ENCODE data around the gene ABLIM3. TPM values are rescaled to one million over a fixed set of nuclear protein-coding genes. Genes with fewer than 3 reads are reported as not detected.

The ABLIM3 gene
- total RNA-seq, 1 donor from 2014 or later, result 3.9 TPM

GRCh38 chr5:149228618-149229297 lies 87.5 kb downstream of the ABLIM3 start:
- Mint-ChIP-seq H3K27me3 (ENCODE audit: low read depth, unreplicated experiment) (peaks cover 14% of the 10 kb centered on the region), H3K36me3 (ENCODE audit: low read depth, unreplicated experiment) (no peaks in the 10 kb centered on the region), H3K27ac (ENCODE audit: unreplicated experiment) (no peak overlapping the region), H3K4me3 (ENCODE audit: unreplicated experiment) (no peak overlapping the region), H3K4me1 (ENCODE audit: low read depth, unreplicated experiment) (peaks cover 12% of the 10 kb centered on the region), H3K9me3 (ENCODE audit: unreplicated experiment) (no peaks in the 10 kb centered on the region)
- Histone ChIP-seq H2AFZ (ENCODE audit: low read depth, low read length) (no peak overlapping the region), H3K27ac (ENCODE audit: low read depth, low read length) (no peak overlapping the region), H3K4me2 (ENCODE audit: low read length) (peak overlapping the region; percentile 24), H4K20me1 (ENCODE audit: insufficient read depth, low read length) (no peaks in the 10 kb centered on the region), H3K4me3 (ENCODE audit: insufficient read depth, low read depth, low read length) (no peak overlapping the region), H3K36me3 (ENCODE audit: insufficient read depth, low read length) (peaks cover 5% of the 10 kb centered on the region), H3K9ac (ENCODE audit: low read length) (no peak overlapping the region), H3K79me2 (ENCODE audit: insufficient read depth, low read length) (no peaks in the 10 kb centered on the region), H3K4me1 (ENCODE audit: insufficient read depth, low read length) (peaks cover 15% of the 10 kb centered on the region), H3K9me3 (ENCODE audit: insufficient read depth, low read depth, low read length) (no peaks in the 10 kb centered on the region), H3K27me3 (ENCODE audit: insufficient read depth, low read length) (no peaks in the 10 kb centered on the region)
- DNase-seq (ENCODE audit: low read depth) (peak; percentile 74), FAIRE-seq (peak; percentile 66)
- TF ChIP-seq CTCF (IDR thresholded peaks at IDR 0.05; ENCODE audit: insufficient read depth, low read depth, low read length) (peak; percentile 89), EZH2 (IDR thresholded peaks at IDR 0.05; ENCODE audit: insufficient read depth, low read length) (no peak)

GRCh38 chr5:149229298-149229937 lies 88.1 kb downstream of the ABLIM3 start:
- H3K27ac ChIP-seq (ENCODE audit: low read depth, low read length), result no peak overlapping the region
- no peak overlapping the region for H3K4me3 ChIP-seq (ENCODE audit: insufficient read depth, low read depth, low read length)
- no peak overlapping the region for H2AFZ ChIP-seq (ENCODE audit: low read depth, low read length)
- DNase-seq (ENCODE audit: low read depth) (no peak), FAIRE-seq (no peak)
- H3K36me3 ChIP-seq (ENCODE audit: insufficient read depth, low read length), result peaks cover 5% of the 10 kb centered on the region
- Mint-ChIP-seq H3K4me1 (ENCODE audit: low read depth, unreplicated experiment) (peaks cover 12% of the 10 kb centered on the region), H3K27ac (ENCODE audit: unreplicated experiment) (no peak overlapping the region), H3K9me3 (ENCODE audit: unreplicated experiment) (no peaks in the 10 kb centered on the region), H3K27me3 (ENCODE audit: low read depth, unreplicated experiment) (peaks cover 20% of the 10 kb centered on the region), H3K36me3 (ENCODE audit: low read depth, unreplicated experiment) (no peaks in the 10 kb centered on the region), H3K4me3 (ENCODE audit: unreplicated experiment) (no peak overlapping the region)
- no peaks in the 10 kb centered on the region for H4K20me1 ChIP-seq (ENCODE audit: insufficient read depth, low read length)
- peaks cover 15% of the 10 kb centered on the region for H3K4me1 ChIP-seq (ENCODE audit: insufficient read depth, low read length)
- H3K9me3 ChIP-seq (ENCODE audit: insufficient read depth, low read depth, low read length), result no peaks in the 10 kb centered on the region
- no peaks in the 10 kb centered on the region for H3K79me2 ChIP-seq (ENCODE audit: insufficient read depth, low read length)
- no peaks in the 10 kb centered on the region for H3K27me3 ChIP-seq (ENCODE audit: insufficient read depth, low read length)
- no peak overlapping the region for H3K9ac ChIP-seq (ENCODE audit: low read length)
- no peak overlapping the region for H3K4me2 ChIP-seq (ENCODE audit: low read length)
- TF ChIP-seq CTCF (IDR thresholded peaks at IDR 0.05; ENCODE audit: insufficient read depth, low read depth, low read length), result no peak
- no peak for TF ChIP-seq EZH2 (IDR thresholded peaks at IDR 0.05; ENCODE audit: insufficient read depth, low read length)

- no peaks in the 10 kb centered on the region for H3K9me3 ChIP-seq (ENCODE audit: insufficient read depth, low read depth, low read length)
- no peak overlapping the region for H3K4me3 ChIP-seq (ENCODE audit: insufficient read depth, low read depth, low read length)
- H3K79me2 ChIP-seq (ENCODE audit: insufficient read depth, low read length), result no peaks in the 10 kb centered on the region
- no peaks in the 10 kb centered on the region for H3K4me1 ChIP-seq (ENCODE audit: insufficient read depth, low read length)
- H4K20me1 ChIP-seq (ENCODE audit: insufficient read depth, low read length), result no peaks in the 10 kb centered on the region
- H3K27ac ChIP-seq (ENCODE audit: low read depth, low read length), result no peak overlapping the region
- H3K4me2 ChIP-seq (ENCODE audit: low read length), result no peak overlapping the region
- DNase-seq (ENCODE audit: low read depth) (no peak), FAIRE-seq (no peak)
- Mint-ChIP-seq H3K36me3 (ENCODE audit: low read depth, unreplicated experiment) (peaks cover 3% of the 10 kb centered on the region), H3K27ac (ENCODE audit: unreplicated experiment) (no peak overlapping the region), H3K4me3 (ENCODE audit: unreplicated experiment) (no peak overlapping the region), H3K4me1 (ENCODE audit: low read depth, unreplicated experiment) (no peaks in the 10 kb centered on the region), H3K9me3 (ENCODE audit: unreplicated experiment) (peaks cover 1% of the 10 kb centered on the region), H3K27me3 (ENCODE audit: low read depth, unreplicated experiment) (peaks cover 59% of the 10 kb centered on the region)
- H3K27me3 ChIP-seq (ENCODE audit: insufficient read depth, low read length), result no peaks in the 10 kb centered on the region
- no peak overlapping the region for H3K9ac ChIP-seq (ENCODE audit: low read length)
- TF ChIP-seq EZH2 (IDR thresholded peaks at IDR 0.05; ENCODE audit: insufficient read depth, low read length) (no peak), CTCF (IDR thresholded peaks at IDR 0.05; ENCODE audit: insufficient read depth, low read depth, low read length) (no peak)
- no peak overlapping the region for H2AFZ ChIP-seq (ENCODE audit: low read depth, low read length)
- peaks cover 8% of the 10 kb centered on the region for H3K36me3 ChIP-seq (ENCODE audit: insufficient read depth, low read length)
Measured at GRCh38 chr5:149235841-149236240, 94.5 kb downstream of the ABLIM3 start.
